Stimulated activated CD4-positive, alpha-beta T cell treated with anti-CD3 and anti-CD28 coated beads, Interleukin-15, amount 100 ng/mL, for 24 hours (primary cell): ENCODE results near the gene SETSIP.
"Not testable (repeated sequence)": the region's sequence is repeated elsewhere in the genome, so short reads cannot be mapped to it uniquely, and the experiment has no call there.

Experiments
- DNase-seq: peaks from one replicate; pipeline ENCODE4 v3.0.0-alpha.2; 2020

SETSIP gene

GRCh38 chr1:92045766-92046495 is 29.3 kb downstream of the SETSIP start:
- DNase-seq, result no peak

- DNase-seq, result no peak
These were observed 31.6 kb downstream of the SETSIP start for GRCh38 chr1:92043621-92044020.

GRCh38 chr1:92040971-92041370 is 34.2 kb downstream of the SETSIP start:
- DNase-seq, result no peak

- no peak for DNase-seq
These were observed 36.4 kb downstream of the SETSIP start for GRCh38 chr1:92038695-92039346.

GRCh38 chr1:92037400-92037799 is 37.8 kb downstream of the SETSIP start:
- no peak for DNase-seq

GRCh38 chr1:92031281-92032110 is 43.7 kb downstream of the SETSIP start:
- no peak for DNase-seq

- DNase-seq, result peak; percentile 7
These were observed 44.5 kb downstream of the SETSIP start for GRCh38 chr1:92030656-92031107.

GRCh38 chr1:92029241-92029922 is 45.8 kb downstream of the SETSIP start:
- DNase-seq, result no peak

GRCh38 chr1:92026806-92027205 is 48.4 kb downstream of the SETSIP start:
- no peak for DNase-seq

GRCh38 chr1:92026042-92026441 is 49.2 kb downstream of the SETSIP start:
- not testable (repeated sequence) for DNase-seq
